NCI-H345 treated with DMSO at 0.1 percent for 48 hours (cell line): ENCODE measurements around the gene BRI3BP.
"Not testable (repeated sequence)": the region's sequence is repeated elsewhere in the genome, so short reads cannot be mapped to it uniquely, and the experiment has no call there.

Experiments used
- DNase-seq: peaks from one replicate; lab custom pipeline; 2025; ENCODE audit not compliant: unreplicated experiment; lab: John Stamatoyannopoulos, UW

The BRI3BP gene

DNA sequence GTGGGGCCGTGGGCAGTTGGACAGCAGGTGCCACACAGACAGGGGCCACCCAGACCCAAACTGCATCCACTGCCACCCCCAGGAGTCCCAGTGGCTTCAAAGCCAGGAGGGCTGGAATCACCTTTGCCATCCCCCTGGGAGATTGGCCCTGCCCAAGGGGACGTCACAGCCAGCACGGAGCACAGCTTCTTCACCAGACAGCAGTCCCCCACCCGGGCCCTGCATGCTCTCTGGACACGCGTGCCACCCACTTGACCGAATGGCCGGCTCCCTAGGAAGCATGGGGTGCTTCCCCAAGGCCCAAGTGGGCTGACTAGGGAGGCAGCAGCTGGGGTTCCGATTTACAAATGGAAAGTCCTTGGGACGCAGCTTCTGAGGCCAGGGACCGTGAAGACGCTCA, 21.8 kb upstream of the BRI3BP start:
- no peak for DNase-seq

DNA sequence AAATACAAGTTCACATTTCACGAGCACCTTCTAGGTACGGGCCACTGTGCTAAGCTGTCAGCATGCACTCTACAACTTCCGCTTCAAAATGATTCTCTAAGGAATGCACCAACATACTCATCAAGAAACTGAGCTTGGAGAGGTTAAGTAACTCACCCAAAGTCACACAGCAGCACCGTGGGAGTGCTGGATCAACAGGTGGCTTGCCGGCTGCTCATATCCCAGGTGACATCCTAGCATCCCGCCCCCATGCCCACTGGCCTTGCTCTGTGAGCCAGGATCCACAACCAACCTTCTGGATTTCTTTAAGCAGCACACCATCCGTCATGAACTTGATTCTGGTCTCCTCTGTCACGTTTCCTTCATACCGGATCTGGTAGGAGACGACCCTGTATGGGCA, 21.2 kb upstream of the BRI3BP start:
- DNase-seq, result no peak

DNA sequence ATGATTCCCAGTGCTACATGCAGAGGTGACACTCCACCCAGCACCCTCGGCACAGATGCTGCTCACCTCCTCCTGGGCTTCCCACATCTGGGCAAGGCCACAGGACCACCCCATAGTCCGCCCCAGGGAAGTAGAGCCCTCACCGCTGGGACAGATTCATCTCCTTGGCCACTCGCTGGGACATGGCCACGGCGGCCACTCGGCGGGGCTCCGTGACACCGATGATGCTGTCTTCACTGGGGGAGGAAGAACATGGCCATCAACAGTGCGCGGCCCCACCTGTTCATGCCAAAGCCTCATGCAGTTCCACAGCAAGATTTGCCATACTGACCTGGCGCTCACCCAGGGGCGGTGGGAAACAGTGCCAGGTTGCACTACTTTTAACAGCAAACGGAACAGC, 18.2 kb upstream of the BRI3BP start:
- no peak for DNase-seq

GRCh38 chr12:124976999-124977398, 16.4 kb upstream of the BRI3BP start:
- no peak for DNase-seq

- DNase-seq, result no peak
Measured at GRCh38 chr12:124979568-124979967, 13.9 kb upstream of the BRI3BP start.

GRCh38 chr12:124980098-124980892, 13.2 kb upstream of the BRI3BP start:
- no peak for DNase-seq

- not testable (repeated sequence) for DNase-seq
Measured at GRCh38 chr12:124986876-124987275, 6.6 kb upstream of the BRI3BP start.

DNA sequence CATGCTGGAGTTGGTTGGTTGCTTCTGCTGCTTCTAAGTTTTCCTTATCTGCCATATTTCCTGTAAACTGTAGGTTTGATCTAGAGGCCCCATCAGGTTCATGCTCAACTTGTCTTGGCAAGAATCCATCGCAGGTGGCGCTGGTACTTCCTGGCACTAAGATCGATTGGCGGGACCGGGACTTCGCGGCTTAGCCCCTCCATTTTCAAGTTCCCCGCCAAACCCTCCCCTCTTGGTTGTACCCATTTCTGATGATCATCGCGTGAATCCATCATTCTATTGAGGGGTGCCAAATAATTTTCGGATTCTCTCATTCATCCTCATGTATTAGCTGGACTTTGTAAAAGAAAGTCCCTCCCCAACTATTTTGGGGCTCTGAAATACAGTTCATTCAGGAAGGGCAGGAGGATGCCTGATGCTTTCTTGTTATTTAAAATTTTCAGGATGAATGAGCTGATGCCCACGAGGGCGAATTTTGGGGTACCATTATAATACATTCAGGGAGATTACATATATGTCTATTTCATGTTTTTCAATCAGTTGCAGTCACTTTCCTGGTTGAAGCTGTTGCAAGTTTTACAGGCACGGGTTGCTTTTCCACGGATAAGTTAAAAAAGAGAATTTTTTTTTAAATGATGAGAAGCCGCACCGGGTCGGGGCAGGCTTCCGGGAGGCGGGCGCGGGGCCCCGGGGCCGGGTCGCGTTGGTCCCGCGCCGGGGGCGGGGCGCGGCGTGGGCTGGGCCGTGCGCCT, 395 bp upstream of the BRI3BP start:
- peak; percentile 94 for DNase-seq

DNA sequence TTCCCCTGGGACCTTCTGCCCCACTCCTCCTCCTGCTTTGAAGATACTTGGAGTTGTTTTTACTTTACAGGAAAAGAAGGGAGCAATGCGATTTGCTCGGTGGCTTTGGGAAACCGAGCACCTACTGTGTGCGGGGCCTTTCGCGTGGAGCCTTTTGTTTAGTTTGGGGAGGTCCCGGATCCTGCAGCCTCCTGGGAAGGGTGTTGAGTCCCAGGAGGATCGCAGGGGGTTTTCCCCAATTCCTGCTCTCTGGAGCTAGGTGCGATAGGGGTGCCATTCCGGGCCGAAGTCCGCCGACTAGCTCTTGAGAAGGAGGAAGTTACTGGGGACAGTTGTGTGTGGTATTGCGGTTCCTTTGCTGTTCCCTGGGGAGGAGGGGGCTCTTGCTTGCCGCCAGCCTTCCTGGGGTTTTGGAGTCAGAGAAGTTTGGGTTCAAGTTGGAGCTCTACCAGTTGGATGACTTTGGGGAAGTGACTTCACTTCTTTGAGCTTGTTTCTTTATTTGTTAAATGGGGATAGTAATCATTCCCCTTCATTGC, 1.1 kb downstream of the BRI3BP start:
- no peak for DNase-seq

DNA sequence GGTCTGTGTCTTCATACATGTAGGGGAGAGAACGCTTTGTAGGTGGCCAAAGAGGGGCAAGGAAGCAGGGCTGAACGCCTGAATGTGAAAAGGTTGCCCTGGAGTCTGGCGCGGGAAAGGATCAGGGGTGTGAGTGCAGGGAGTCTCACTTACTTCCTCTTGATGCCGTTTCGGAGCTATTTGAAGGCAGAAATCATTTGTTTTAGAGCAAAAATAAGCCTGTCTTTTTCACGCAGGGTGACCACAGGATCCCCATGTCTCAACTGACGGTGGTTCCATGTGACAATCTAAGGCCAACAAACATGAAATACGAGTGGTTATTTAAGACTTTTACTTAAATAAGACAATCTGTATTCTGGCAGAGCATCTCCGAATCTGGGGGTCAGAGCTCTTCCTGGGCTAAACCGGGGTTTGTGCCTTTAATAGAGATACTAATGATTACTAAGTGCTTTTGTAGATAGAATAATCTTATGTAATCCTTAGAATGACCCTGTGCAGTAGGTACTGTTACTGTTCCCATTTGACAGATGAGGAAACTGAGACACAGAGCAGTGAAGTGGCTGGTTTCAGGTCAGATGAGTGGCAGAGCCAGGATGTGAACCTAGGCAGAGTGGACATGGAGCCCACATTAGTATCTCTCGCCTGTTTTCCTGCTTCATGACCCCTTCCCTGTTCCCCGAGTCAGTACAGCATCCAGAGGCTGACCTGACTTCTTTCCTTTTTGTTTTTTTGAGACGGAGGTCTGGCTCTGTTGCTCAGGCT, 1.9 kb downstream of the BRI3BP start:
- DNase-seq, result no peak

GRCh38 chr12:124998705-124999104, 5.3 kb downstream of the BRI3BP start:
- no peak for DNase-seq

DNA sequence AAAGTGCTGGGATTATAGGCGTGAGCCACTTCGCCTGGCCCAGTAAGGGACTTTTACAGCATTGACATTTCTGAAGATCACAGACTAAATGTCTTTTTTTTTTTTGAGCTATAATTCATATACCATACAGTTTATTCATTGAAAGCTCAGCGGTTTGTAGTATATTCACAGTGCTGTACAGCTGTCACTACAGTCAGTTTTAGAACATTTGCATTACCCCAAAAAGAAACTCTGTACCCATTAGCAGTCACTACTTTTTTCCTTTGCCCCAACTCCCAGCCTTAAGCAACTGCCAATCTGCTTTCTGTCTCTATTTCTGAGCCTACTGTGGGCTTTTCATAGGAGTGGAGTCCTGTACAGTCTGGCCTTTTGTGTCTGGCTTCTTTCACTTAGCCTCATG, 8.2 kb downstream of the BRI3BP start:
- DNase-seq, result no peak

DNA sequence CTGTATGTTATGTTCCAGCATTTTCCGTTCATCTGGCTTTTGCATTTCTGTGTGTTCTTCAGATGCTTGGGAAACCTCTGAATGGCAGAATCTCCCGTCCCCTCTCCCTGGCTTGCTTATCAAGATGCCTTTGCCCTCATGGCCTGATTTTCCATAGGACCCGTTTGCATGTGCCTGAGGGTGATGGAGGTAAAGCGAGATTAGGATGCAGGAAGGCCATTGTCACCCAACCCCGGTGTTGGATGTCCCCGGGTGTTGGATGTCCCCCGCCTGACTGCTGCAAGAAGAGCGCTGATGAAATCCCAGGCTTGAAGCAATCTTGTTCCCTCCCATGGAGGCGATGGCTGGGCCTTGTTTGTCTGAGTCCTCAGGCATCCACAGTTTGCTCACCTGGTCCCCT, 9.6 kb downstream of the BRI3BP start:
- no peak for DNase-seq

DNA sequence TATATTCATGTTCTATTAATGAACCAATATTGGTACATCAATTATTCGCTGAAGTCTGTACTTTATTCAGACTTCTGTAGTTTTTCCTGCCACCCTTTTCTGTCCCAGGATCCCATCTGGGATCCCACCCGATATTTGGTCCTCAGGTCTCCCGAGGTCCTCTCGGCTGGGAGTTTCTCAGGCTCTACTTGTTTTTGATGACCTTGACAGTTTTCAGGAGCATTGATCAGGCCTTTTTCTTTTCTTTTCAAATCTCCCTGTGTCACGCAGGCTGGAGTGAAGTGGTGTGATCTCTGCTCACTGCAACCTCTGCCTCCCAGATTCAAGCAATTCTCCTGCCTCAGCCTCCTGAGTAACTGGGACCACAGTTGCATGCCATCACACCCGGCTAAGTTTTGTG, 11.2 kb downstream of the BRI3BP start:
- no peak for DNase-seq

DNA sequence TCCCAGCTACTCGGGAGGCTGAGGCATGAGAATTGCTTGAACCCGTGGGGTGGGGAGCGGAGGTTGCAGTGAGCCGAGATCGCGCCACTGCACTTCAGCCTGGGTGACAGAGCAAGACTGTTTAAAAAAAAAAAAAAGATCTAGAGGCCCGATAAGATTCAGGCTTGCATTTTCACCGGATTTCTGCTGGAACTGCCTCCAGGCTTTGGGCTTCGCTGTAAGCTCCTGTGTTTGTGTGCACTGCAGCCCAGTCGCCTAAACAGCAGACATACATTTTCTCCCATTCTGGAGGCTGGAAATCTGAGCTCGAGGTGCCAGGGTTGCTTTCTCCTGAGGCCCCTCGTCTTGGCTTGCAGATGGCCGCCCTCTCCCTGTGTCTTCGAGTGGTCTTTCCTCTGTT, 12.2 kb downstream of the BRI3BP start:
- DNase-seq, result no peak

DNA sequence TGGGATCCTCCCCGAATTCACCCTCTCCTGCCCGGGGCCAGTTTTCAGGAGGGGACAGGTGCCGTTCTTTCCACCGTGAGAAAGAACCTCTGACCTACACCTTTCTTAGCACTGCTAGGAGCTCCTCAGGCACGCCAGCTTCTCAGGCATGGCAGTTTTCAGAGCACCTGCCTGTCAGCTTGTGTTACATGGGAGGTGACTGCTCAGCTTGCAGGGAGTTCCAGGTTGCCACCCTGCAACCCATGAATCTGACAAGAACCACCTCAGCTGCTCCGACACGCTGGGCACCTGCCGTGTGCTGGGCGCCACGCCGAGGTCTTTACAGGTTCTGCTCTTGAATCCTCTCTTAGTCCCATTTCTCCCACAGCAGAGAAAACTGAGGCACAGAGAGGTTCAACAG, 12.9 kb downstream of the BRI3BP start:
- no peak for DNase-seq

GRCh38 chr12:125013816-125014442, 20.5 kb downstream of the BRI3BP start:
- DNase-seq, result no peak

- no peak for DNase-seq
Measured at GRCh38 chr12:125014526-125014925, 21.1 kb downstream of the BRI3BP start.

DNA sequence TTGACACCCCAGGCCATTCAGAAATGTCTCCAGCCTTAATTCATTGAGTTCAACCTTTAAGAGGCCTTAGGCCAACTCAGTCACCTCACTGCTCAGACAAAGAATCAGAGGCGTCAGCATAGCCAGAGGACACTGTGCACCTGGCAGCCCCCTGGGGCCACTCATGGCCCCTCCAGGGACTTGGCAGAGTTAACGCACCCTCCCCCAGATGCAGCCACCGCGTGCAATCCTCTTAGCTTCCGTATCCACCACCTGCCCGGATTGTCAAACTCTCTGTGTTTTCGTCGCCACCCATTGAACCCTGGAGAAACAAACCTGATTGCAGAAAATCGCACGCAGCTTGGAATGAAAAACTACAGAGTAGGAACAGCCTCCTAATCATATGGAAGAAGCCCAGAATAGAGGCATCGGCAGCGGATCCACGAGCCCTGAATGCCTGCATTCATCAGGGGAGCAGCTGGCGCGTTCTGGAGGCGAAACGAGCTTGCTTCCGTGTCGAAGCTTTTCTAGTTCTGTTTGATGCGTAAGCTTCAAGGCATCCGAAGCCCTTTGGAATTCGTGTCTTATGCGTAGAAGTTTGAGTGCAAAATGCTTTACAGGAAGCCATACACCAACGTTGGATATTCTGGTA, 22.4 kb downstream of the BRI3BP start:
- peak; percentile 87 for DNase-seq

DNA sequence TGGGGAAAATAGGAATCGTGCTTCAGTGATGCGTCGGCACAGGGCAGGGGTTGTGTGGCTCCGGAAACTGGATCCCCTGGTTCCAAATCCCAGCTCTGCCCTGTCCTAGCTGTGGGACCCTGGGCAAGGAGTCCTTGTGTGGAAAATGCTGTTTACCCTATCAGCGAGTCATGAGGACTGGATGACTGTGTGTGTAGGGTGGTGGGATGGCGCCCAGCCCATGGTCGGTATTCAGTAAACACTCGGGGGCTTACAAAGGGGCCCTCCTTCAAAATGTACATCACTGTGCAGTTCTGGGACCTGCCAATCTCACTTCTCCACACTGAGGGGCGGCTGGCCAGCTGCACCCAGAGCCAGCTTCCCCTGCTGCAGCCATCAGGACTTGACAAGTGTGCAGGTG, 24.4 kb downstream of the BRI3BP start:
- DNase-seq, result no peak

DNA sequence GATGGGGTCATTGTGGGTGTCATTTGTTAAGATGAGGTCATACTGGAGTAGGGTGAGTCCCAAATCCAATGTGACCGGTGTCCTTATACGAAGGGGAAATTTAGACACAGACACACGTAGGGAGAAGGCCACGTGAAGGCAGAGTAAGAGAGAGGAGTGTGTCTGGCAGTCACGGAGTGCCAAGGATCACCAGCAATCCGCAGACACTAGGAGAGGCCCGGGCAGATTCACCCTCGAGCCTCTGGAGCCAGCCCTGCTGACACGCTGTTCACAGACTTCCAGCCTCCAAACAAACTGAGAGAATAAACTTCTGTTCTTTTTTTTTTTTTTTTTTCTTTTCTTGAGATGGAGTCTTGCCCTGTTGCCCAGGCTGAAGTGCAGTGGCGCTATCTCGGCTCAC, 24.9 kb downstream of the BRI3BP start:
- no peak for DNase-seq
